Body of pancreas (tissue), 4 donors: ENCODE results near the gene PCDHGA2. TPM values are rescaled to one million over a fixed set of nuclear protein-coding genes. Genes with fewer than 3 reads are reported as not detected.
A peak's percentile ranks its signal among the peaks of the same experiment; 100 is the strongest.
"Not testable (repeated sequence)": the region's sequence is repeated elsewhere in the genome, so short reads cannot be mapped to it uniquely, and the experiment has no call there.

Source experiments
- ATAC-seq: fragments of 150-250 bp; one replicate; pipeline ENCODE4 v1.9.1; 2016
- DNase-seq, 4 donors: peaks; one replicate each; pipeline ENCODE4 v3.0.0-alpha.2; 2019
- H3K27ac ChIP-seq, 4 donors: fragments of 200-600 bp; sonication (generic); 1 replicate in 3 of 4; 2 replicates in 1 of 4; pipeline versions ENCODE4 v1.5.1 to v1.6.1; 2016 to 2019; ENCODE audit warnings: mild to moderate bottlenecking in 1 of 4, mixed read lengths in 1 of 4, moderate library complexity in 1 of 4
- H3K27me3 ChIP-seq, 2 donors: fragments of 200-600 bp; sonication (generic); one replicate each; pipeline ENCODE4 v1.6.0; 2016; ENCODE audit warnings: mild to moderate bottlenecking in 1 of 2
- H3K36me3 ChIP-seq, 2 donors: fragments of 200-600 bp; sonication (generic); replicated peaks in 1 of 2; 2 replicates each; pipeline ENCODE4 v1.5.1; 2016; ENCODE audit warnings: low read depth in 2 of 2; ENCODE audit not compliant: insufficient read depth in 1 of 2
- H3K4me1 ChIP-seq: fragments of 200-600 bp; sonication (generic); one replicate; pipeline ENCODE4 v1.6.0; 2016
- H3K4me3 ChIP-seq, 2 donors: fragments of 200-600 bp; sonication (generic); 1 replicate in 1 of 2; 2 replicates in 1 of 2; pipeline ENCODE4 v1.5.1; 2016 to 2019
- H3K9me3 ChIP-seq, 3 donors: fragments of 200-600 bp; sonication (generic); 1 replicate in 2 of 3; 2 replicates in 1 of 3; pipeline ENCODE4 v1.5.1; 2016
- CTCF ChIP-seq, 7 experiments: fragments of 450-650 bp in 4 of 7; fragments of 200-600 bp in 3 of 7; sonication (generic) in 3 of 7; IDR thresholded peaks; one replicate each; pipeline ENCODE4 v1.5.1; 2016 to 2019; ENCODE audit warnings: antibody characterized with exemption in 7 of 7
- POLR2A ChIP-seq, 3 donors: fragments of 450-650 bp; IDR thresholded peaks; one replicate each; pipeline ENCODE4 v1.6.1; 2016; ENCODE audit warnings: antibody characterized with exemption in 3 of 3, mild to moderate bottlenecking in 2 of 3
- WGBS, 2 donors: methylation state at CpG; one replicate each; pipeline ENCODE4 v1.1.5; 2017; 5-methylcytosine and 5-hydroxymethylcytosine counted together
- intact Hi-C: fragments of 100-400 bp; cut with DNase I; formaldehyde crosslinking; loops from one replicate; pipeline ENCODE4 v1.15.1; 2023
- total RNA-seq, 2 donors: library from RNA; depleted of rRNA; stranded (reverse); fragments of >200 nt; gene quantifications; one replicate each; pipeline ENCODE4 v1.1.0, GENCODE V29; 2016

Gene PCDHGA2
- total RNA-seq, 2 donors from 2014 or later: 2.0 to 2.9 TPM

DNA sequence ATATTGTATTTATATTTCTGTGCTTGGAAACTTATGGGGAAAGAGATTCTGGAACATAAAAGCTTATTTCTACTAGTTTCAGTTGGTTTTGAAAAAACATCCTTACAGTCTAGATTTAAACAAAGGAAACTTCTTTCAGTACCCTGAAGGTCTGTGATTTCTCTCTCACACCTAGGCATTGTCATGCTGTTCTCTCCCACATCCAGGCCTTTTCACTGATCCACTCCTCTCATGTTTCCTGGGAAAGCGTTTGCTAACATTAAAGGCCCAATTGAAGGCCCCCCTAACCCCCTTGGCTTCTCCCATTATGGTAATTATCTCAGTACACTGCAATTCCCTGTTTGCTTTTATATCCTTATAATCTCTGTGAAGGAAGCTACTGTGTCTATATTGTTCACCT, 4.2 kb downstream of the PCDHGA2 start:
- no peak for ATAC-seq
- TF ChIP-seq CTCF (IDR thresholded peaks at IDR 0.05) (no peak), POLR2A (IDR thresholded peaks at IDR 0.05) (no peak)
- H3K4me1 ChIP-seq: no peaks in the 10 kb centered on the region
- intact Hi-C loops: no loop called here
- H3K9me3 ChIP-seq: peaks cover 0 to 50% (median 4%) of the 10 kb centered on the region in 3 donors
- no peak overlapping the region for H3K27ac ChIP-seq
- H3K27me3 ChIP-seq: no peaks in the 10 kb centered on the region
- DNase-seq: no peak
- no peak overlapping the region for H3K4me3 ChIP-seq
- WGBS, 2 donors: 8 to 24% methylated on average over 1 of the region's 1 CpG
- no peaks in the 10 kb centered on the region for H3K36me3 ChIP-seq

GRCh38 chr5:141343242-141343952, 4.8 kb downstream of the PCDHGA2 start, which contains the start of gene PCDHGA3:
TSS of gene PCDHGA3 (plus strand) at chr5:141343829. CDS start at chr5:141344034, 205 bp downstream.
- peaks cover 0 to 43% (median 4%) of the 10 kb centered on the region in 3 donors for H3K9me3 ChIP-seq

DNA sequence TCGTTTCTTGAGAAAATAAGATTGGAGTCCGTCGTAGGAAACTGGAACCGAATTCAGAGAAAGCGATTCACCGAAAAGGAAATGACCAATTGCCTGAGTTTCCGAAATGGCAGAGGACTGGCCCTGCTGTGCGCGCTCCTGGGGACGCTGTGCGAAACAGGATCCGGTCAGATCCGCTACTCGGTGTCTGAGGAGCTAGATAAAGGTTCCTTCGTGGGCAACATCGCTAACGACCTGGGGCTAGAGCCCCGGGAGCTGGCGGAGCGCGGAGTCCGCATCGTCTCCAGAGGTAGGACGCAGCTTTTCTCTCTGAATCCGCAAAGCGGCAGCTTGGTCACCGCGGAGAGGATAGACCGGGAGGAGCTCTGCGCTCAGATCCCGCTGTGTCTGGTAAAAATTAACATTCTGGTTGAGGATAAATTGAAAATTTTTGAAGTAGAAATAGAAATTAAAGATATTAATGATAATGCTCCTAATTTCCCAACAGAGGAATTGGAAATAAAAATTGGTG, 5.4 kb downstream of the PCDHGA2 start:
- Histone ChIP-seq H3K36me3 (no peaks in the 10 kb centered on the region), H3K4me3 (no peak overlapping the region), H3K27ac (no peak overlapping the region), H3K9me3 (peaks cover 0 to 38% (median 4%) of the 10 kb centered on the region in 3 donors), H3K27me3 (no peaks in the 10 kb centered on the region), H3K4me1 (no peaks in the 10 kb centered on the region)
- intact Hi-C loops: no loop called here
- no peak for TF ChIP-seq CTCF (IDR thresholded peaks at IDR 0.05)
- no peak for TF ChIP-seq POLR2A (IDR thresholded peaks at IDR 0.05)
- ATAC-seq (no peak), DNase-seq (no peak)
- WGBS, 2 donors: 21 to 30% methylated on average over 30 to 31 of the region's 31 CpGs

More at GRCh38 chr5:141343242-141343952, 4.8 kb downstream of the PCDHGA2 start, which contains the start of gene PCDHGA3:
- WGBS, 2 donors: 21 to 25% methylated on average over 9 of the region's 9 CpGs
- intact Hi-C loops: no loop called here
- H3K4me1 ChIP-seq: no peaks in the 10 kb centered on the region
- ATAC-seq (peak; percentile 40), DNase-seq (peak in 2 of 4 donors; percentile 26 to 44)
- no peaks in the 10 kb centered on the region for H3K27me3 ChIP-seq
- no peak within 1 kb of the TSS for H3K4me3 ChIP-seq
- no peaks in the 10 kb centered on the region for H3K36me3 ChIP-seq
- no peak within 1 kb of the TSS for H3K27ac ChIP-seq
- TF ChIP-seq POLR2A (IDR thresholded peaks at IDR 0.05) (no peak), CTCF (IDR thresholded peaks at IDR 0.05) (peak in 5 of 7 experiments; percentile 18 to 36 (median 34))

- intact Hi-C loops: no loop called here
- Histone ChIP-seq H3K4me1 (no peaks in the 10 kb centered on the region), H3K27ac (no peak overlapping the region), H3K4me3 (no peak overlapping the region), H3K9me3 (peaks cover 0 to 30% (median 4%) of the 10 kb centered on the region in 3 donors), H3K27me3 (no peaks in the 10 kb centered on the region), H3K36me3 (no peaks in the 10 kb centered on the region)
- ATAC-seq (no peak), DNase-seq (no peak)
- WGBS, 2 donors: 24 to 48% methylated on average over 16 to 20 of the region's 20 CpGs
- TF ChIP-seq POLR2A (IDR thresholded peaks at IDR 0.05): no peak
- no peak for TF ChIP-seq CTCF (IDR thresholded peaks at IDR 0.05)
Measured at GRCh38 chr5:141345327-141345726, 6.8 kb downstream of the PCDHGA2 start.

GRCh38 chr5:141346017-141346416, 7.5 kb downstream of the PCDHGA2 start:
- not testable (repeated sequence) for ATAC-seq, DNase-seq

More at GRCh38 chr5:141346017-141346416, 7.5 kb downstream of the PCDHGA2 start:
- intact Hi-C loops, H3K36me3 ChIP-seq, H3K27me3 ChIP-seq, H3K4me3 ChIP-seq, H3K4me1 ChIP-seq, H3K27ac ChIP-seq: not testable (repeated sequence)
- peaks cover 0 to 30% (median 4%) of the 10 kb centered on the region in 3 donors for H3K9me3 ChIP-seq
- WGBS, 2 donors: 24 to 39% methylated on average over 8 to 24 of the region's 35 CpGs
